ENCODE measurements around the gene MNT. TPM values are rescaled to one million over a fixed set of nuclear protein-coding genes. Genes with fewer than 3 reads are reported as not detected.

The MNT gene
- total RNA-seq, 2 experiments from 2014 or later, result 35.6 to 38.6 TPM

- peak overlapping the region; percentile 76 for H3K27ac Mint-ChIP-seq
- DNase-seq, result no peak
- no peaks in the 10 kb centered on the region for H3K27me3 Mint-ChIP-seq
- no peaks in the 10 kb centered on the region for H3K9me3 Mint-ChIP-seq
- no peaks in the 10 kb centered on the region for H3K36me3 Mint-ChIP-seq
- H3K4me1 Mint-ChIP-seq, result peaks cover 37% of the 10 kb centered on the region
- POLR2A ChIA-PET, result interaction anchor here (0.5 to 4.2 kb wide), 2 partner anchors 15 to 431 kb away, joined by 3 to 20 read pairs; no protein-coding TSS in a partner anchor
- peak overlapping the region; percentile 93 for H3K4me3 Mint-ChIP-seq
- ATAC-seq (ENCODE audit: low read depth), result no peak
Measured at GRCh38 chr17:2397247-2398171, 3.4 kb downstream of the MNT start.

GRCh38 chr17:2396568-2397246 is 4.2 kb downstream of the MNT start:
- ATAC-seq (ENCODE audit: low read depth), result peak; percentile 9
- Mint-ChIP-seq H3K27me3 (no peaks in the 10 kb centered on the region), H3K4me1 (peaks cover 39% of the 10 kb centered on the region), H3K27ac (peak overlapping the region; percentile 76), H3K36me3 (peaks cover 5% of the 10 kb centered on the region), H3K9me3 (no peaks in the 10 kb centered on the region), H3K4me3 (peak overlapping the region; percentile 66)
- POLR2A ChIA-PET, result interaction anchor here (4.2 kb wide), 1 partner anchor 14 kb away, joined by 20 read pairs; no protein-coding TSS in a partner anchor
- peak; percentile 81 for DNase-seq

GRCh38 chr17:2396192-2396567 is 4.7 kb downstream of the MNT start:
- H3K27ac Mint-ChIP-seq, result peak overlapping the region; percentile 76
- H3K4me1 Mint-ChIP-seq, result peaks cover 41% of the 10 kb centered on the region
- H3K4me3 Mint-ChIP-seq, result peak overlapping the region; percentile 66
- POLR2A ChIA-PET, result no interaction called here
- no peak for ATAC-seq (ENCODE audit: low read depth)
- no peaks in the 10 kb centered on the region for H3K27me3 Mint-ChIP-seq
- no peak for DNase-seq
- H3K9me3 Mint-ChIP-seq, result no peaks in the 10 kb centered on the region
- H3K36me3 Mint-ChIP-seq, result peaks cover 8% of the 10 kb centered on the region

GRCh38 chr17:2395258-2396181 is 5.3 kb downstream of the MNT start:
- Mint-ChIP-seq H3K9me3 (no peaks in the 10 kb centered on the region), H3K36me3 (peaks cover 8% of the 10 kb centered on the region), H3K27me3 (no peaks in the 10 kb centered on the region), H3K4me3 (peak overlapping the region; percentile 66), H3K27ac (peak overlapping the region; percentile 76), H3K4me1 (peaks cover 44% of the 10 kb centered on the region)
- no peak for DNase-seq
- POLR2A ChIA-PET, result no interaction called here
- ATAC-seq (ENCODE audit: low read depth), result no peak

- POLR2A ChIA-PET, result no interaction called here
- no peak for DNase-seq
- peaks cover 8% of the 10 kb centered on the region for H3K36me3 Mint-ChIP-seq
Measured at GRCh38 chr17:2394775-2395201, 6.1 kb downstream of the MNT start.

GRCh38 chr17:2393954-2394749 is 6.7 kb downstream of the MNT start:
- Mint-ChIP-seq H3K9me3 (no peaks in the 10 kb centered on the region), H3K4me1 (peaks cover 46% of the 10 kb centered on the region), H3K36me3 (peaks cover 10% of the 10 kb centered on the region), H3K4me3 (peak overlapping the region; percentile 79), H3K27me3 (no peaks in the 10 kb centered on the region), H3K27ac (peak overlapping the region; percentile 78)
- DNase-seq (no peak), ATAC-seq (ENCODE audit: low read depth) (no peak)
- POLR2A ChIA-PET, result interaction anchor here (0.6 to 3.9 kb wide), 9 partner anchors 8 to 1749 kb away, joined by 3 to 73 read pairs (median 5); partner anchors contain the start of genes CYB5D2, MNT, SMG6 and SRR

More at GRCh38 chr17:2394775-2395201, 6.1 kb downstream of the MNT start:
- no peaks in the 10 kb centered on the region for H3K9me3 Mint-ChIP-seq
- no peak for ATAC-seq (ENCODE audit: low read depth)
- H3K4me3 Mint-ChIP-seq, result no peak overlapping the region
- H3K4me1 Mint-ChIP-seq, result peaks cover 45% of the 10 kb centered on the region
- no peaks in the 10 kb centered on the region for H3K27me3 Mint-ChIP-seq
- peak overlapping the region; percentile 21 for H3K27ac Mint-ChIP-seq

- no peaks in the 10 kb centered on the region for H3K27me3 Mint-ChIP-seq
- peak overlapping the region; percentile 90 for H3K27ac Mint-ChIP-seq
- POLR2A ChIA-PET, result interaction anchor here (0.6 to 3.9 kb wide), 16 partner anchors 9 to 1750 kb away, joined by 3 to 73 read pairs (median 4); partner anchors contain the start of genes CYB5D2, HIC1, MNT and PAFAH1B1
- peaks cover 11% of the 10 kb centered on the region for H3K36me3 Mint-ChIP-seq
- H3K9me3 Mint-ChIP-seq, result no peaks in the 10 kb centered on the region
- DNase-seq, result peak; percentile 95
- H3K4me1 Mint-ChIP-seq, result peaks cover 46% of the 10 kb centered on the region
- peak overlapping the region; percentile 81 for H3K4me3 Mint-ChIP-seq
- peak; percentile 52 for ATAC-seq (ENCODE audit: low read depth)
Measured at GRCh38 chr17:2393174-2393953, 7.5 kb downstream of the MNT start.

GRCh38 chr17:2392252-2393173 is 8.3 kb downstream of the MNT start:
- H3K9me3 Mint-ChIP-seq, result no peaks in the 10 kb centered on the region
- ATAC-seq (ENCODE audit: low read depth) (peak; percentile 55), DNase-seq (peak; percentile 100)
- peak overlapping the region; percentile 93 for H3K4me3 Mint-ChIP-seq
- H3K36me3 Mint-ChIP-seq, result peaks cover 13% of the 10 kb centered on the region
- peak overlapping the region; percentile 95 for H3K27ac Mint-ChIP-seq
- no peaks in the 10 kb centered on the region for H3K27me3 Mint-ChIP-seq
- H3K4me1 Mint-ChIP-seq, result peaks cover 40% of the 10 kb centered on the region
- POLR2A ChIA-PET, result interaction anchor here (0.6 to 3.9 kb wide), 17 partner anchors 9 to 1750 kb away, joined by 3 to 73 read pairs (median 5); partner anchors contain the start of genes CYB5D2, HIC1, MNT and PAFAH1B1

GRCh38 chr17:2391597-2392251 is 9.1 kb downstream of the MNT start:
- H3K36me3 Mint-ChIP-seq, result peaks cover 13% of the 10 kb centered on the region
- ATAC-seq (ENCODE audit: low read depth) (no peak), DNase-seq (no peak)
- peak overlapping the region; percentile 93 for H3K4me3 Mint-ChIP-seq
- no peaks in the 10 kb centered on the region for H3K9me3 Mint-ChIP-seq
- peak overlapping the region; percentile 95 for H3K27ac Mint-ChIP-seq
- no peaks in the 10 kb centered on the region for H3K27me3 Mint-ChIP-seq
- peaks cover 34% of the 10 kb centered on the region for H3K4me1 Mint-ChIP-seq
- POLR2A ChIA-PET, result interaction anchor here (1.0 to 3.9 kb wide), 8 partner anchors 8 to 55 kb away, joined by 3 to 73 read pairs (median 8); partner anchors contain the start of genes MNT, SGSM2 and TSR1

GRCh38 chr17:2390199-2390836 is 10.5 kb downstream of the MNT start:
- Mint-ChIP-seq H3K4me1 (peaks cover 30% of the 10 kb centered on the region), H3K9me3 (no peaks in the 10 kb centered on the region), H3K36me3 (peaks cover 13% of the 10 kb centered on the region), H3K27me3 (no peaks in the 10 kb centered on the region), H3K4me3 (no peak overlapping the region), H3K27ac (no peak overlapping the region)
- no peak for ATAC-seq (ENCODE audit: low read depth)
- POLR2A ChIA-PET, result interaction anchor here (0.6 to 3.9 kb wide), 4 partner anchors 9 to 206 kb away, joined by 4 to 73 read pairs (median 5); partner anchors contain the start of genes MNT, SGSM2 and TSR1
- no peak for DNase-seq

All from activated naive CD8-positive, alpha-beta T cell treated with anti-CD3 and anti-CD28 coated beads, Interleukin-2, amount 10 ng/mL, durations not matched to agents 7 days and 5 days (primary cell).